OCI-LY1 (cell line): ENCODE measurements around the gene TANC1.

Experiments
- CTCF ChIP-seq: fragments of 200-600 bp; sonication (generic), shearing (Covaris generic); IDR thresholded peaks from 2 replicates; pipeline ENCODE4 v1.5.1; 2017; ENCODE audit warnings: mild to moderate bottlenecking, antibody characterized with exemption, low read length, moderate library complexity, mixed read lengths
- EZH2 ChIP-seq: fragments of 200-600 bp; sonication (generic), shearing (Covaris generic); IDR thresholded peaks from 2 replicates; pipeline ENCODE4 v1.8.0; 2017; ENCODE audit warnings: borderline replicate concordance, mixed run types, mild to moderate bottlenecking, antibody characterized with exemption, low read length, moderate library complexity, mixed read lengths

GRCh38 chr2:159125858-159126257 is 157.4 kb downstream of the TANC1 start:
- TF ChIP-seq CTCF: no peak
- no peak for TF ChIP-seq EZH2
